ENCODE measurements around the gene SMNDC1.
"Not testable (repeated sequence)": the region's sequence is repeated elsewhere in the genome, so short reads cannot be mapped to it uniquely, and the experiment has no call there.

The SMNDC1 gene

GRCh38 chr10:110304780-110305421, at the start of gene SMNDC1:
SMNDC1 (minus strand) TSS chr10:110304920; CDS start chr10:110303587, 1,333 bp downstream.
- DNase-seq, result peak; percentile 98

DNA sequence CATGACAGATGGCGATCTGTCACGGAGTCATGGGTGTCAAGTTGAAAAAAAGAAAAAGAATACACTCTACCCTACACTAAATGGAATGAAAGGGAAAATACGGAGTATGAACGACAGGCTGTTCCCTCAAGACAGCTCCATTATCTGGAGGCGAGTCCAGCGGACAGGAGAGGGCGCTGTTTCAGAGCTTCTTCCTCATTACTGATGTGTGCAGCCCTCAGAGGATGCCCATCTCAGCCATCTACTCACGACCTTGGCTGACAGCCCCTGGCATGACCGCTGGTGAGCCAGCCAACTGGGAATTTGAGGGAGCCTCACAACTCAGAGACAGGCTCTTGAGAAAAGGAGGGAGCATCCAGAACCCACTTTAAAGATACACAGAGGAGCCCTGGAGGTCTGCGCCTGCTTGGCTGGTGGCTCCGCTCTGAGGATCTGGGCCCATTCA, 49.6 kb upstream of the SMNDC1 start:
- DNase-seq, result peak; percentile 80

DNA sequence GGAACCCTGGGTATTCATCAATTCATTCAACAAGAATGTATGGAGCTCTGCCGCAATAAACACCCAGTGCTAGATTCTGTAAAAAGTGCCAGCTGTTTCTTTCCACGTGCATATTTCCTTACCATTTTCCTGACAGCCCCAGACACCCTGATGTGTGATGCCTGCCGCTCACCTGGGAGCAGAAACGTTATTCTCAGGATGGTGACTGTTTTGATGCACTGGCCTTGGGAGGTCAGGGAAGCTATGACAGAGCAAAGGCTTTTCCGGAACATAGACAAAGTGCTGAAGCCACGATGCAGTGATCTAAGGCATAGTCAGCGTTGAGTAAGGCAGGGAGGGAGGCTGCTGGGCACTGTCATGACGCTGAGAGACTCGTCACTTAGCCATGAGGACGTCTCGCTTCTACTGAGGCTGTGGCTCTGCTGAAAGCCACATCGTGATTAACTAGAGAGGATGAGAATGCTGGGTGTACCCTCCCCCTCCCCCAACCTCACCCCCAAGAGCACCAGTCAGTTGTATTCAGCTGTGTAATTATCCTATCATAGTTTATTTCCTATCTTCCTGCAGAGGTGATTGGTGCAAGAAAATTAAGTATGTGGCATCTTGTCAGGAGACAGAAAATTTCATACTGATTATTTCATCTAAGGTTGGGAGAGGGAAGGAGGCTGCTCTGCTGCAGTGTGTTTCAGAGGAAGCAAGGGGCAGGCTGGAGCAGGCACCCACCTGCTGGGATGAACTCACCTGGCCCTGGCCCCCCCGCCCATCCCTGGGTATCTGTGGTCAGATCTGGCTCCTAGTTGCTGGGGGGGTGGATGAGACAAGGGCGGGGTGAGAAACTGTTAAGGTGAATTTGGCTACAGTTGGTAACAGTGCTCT, 48.8 kb upstream of the SMNDC1 start:
- DNase-seq, result peak; percentile 39

GRCh38 chr10:110352930-110353243, 48.2 kb upstream of the SMNDC1 start:
- DNase-seq, result no peak

DNA sequence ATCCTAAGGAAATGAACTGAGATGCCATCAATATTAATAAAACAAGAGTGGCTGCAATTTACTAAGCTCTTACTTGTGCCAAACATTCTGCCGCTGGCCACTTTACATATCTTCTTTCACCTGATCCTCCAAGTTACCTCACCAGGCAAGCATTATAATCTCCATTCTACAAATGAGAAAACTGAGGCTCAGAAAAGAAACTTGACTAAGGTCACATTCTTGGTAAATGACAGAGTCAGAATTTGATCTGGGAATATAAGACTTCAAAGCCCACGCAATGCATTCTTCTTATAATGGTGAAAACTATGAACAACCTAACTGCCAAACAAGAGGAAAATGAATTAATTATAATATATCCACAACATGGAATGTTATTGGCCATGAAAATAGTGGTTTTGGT, 46.1 kb upstream of the SMNDC1 start:
- DNase-seq, result no peak

GRCh38 chr10:110349831-110350230, 45.1 kb upstream of the SMNDC1 start:
- no peak for DNase-seq

DNA sequence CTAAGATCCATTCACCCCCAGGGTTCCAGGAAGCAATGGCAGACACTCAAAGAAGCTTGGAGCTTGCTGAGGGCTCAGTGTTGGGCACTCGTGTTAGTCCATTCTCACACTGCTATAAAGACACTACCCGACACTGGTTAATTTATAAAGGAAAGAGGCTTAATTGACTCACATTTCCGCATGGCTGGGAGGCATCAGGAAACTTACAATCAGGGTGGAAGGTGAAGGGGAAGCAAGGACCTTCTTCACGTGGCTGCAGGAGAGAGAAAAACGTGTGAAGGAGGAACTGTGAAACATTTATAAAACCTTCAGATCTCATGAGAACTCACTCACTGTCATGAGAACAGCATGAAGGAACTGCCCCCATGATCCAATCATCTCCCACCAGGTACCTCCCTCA, 44.7 kb upstream of the SMNDC1 start:
- DNase-seq, result no peak

- no peak for DNase-seq
Observed at GRCh38 chr10:110348336-110348735, 43.6 kb upstream of the SMNDC1 start.

DNA sequence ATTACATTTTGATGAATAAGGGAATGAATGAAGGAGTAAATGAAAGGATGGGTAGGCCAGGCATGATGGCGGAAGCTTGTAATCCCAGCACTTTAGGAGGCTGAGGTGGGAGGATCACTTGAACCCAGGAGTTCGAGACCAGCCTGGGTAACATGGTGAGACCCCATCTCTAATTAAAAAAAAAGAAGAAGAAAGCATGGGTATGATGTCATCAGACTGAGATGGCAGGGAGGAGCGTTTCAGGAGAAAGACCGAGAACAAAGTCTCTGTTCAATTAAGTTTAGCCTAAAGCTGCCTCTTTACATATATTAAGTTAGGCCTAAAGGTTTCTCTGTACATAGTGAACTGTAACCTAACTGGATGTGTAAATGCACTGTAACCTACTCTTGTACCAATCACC, 42.2 kb upstream of the SMNDC1 start:
- DNase-seq, result no peak

DNA sequence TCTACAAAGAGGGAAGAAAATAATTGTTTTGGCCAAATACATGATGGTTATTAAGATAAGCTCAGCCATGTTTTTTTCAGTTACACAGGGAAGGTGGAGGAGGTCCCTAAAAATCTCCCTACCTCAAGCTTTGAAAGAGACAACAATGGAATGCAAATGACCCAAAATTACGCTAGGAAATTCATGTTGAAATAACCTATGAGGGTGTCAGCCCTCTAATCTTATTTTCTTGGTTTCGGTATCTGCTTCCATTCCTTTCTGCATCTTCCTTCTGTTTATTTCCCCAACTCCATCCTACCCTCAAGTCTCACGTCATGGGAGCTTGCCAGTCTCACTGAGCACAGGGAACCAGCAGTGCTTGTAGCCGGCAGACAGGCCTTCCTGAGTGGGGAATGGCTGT, 40.6 kb upstream of the SMNDC1 start:
- DNase-seq, result no peak

DNA sequence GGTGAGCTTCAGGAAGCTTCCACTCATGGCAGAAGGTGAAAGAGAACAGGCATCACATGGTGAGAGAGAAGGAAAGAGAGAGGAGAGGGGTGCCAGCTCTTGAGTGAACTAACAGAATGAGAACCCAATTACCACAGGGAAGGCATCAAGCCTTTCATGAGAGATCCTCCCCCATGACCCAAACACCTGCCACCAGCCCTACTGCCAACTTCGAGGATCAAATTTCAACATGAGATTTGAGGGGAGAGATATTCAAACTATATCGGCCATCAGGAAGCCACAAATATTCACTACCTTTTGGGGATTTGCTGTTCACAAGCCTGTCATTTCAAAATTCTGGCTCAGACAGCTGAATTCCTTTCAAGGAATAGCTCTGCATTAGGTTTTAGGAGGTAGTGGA, 39.9 kb upstream of the SMNDC1 start:
- DNase-seq, result no peak

DNA sequence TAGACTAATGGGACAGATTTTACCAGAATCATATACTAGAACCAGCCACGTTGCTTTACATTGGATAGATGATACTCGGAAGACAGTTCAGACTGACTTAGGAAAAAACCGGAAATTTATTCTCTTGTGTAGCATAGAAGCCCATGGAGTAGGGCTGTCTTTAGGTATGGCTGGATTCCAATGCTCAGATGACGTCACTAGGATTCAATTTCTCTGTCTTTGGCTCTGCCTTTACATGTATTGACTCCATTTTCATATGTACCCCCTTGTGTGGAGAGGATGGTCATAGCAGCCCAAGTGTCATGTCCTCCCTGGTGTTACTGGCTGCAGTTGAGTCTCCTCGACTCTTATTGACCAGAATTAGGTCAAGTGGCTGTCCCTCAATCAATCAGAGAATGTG, 39.2 kb upstream of the SMNDC1 start:
- no peak for DNase-seq

- DNase-seq, result no peak
Observed at GRCh38 chr10:110340816-110341215, 36.1 kb upstream of the SMNDC1 start.

GRCh38 chr10:110340122-110340521, 35.4 kb upstream of the SMNDC1 start:
- DNase-seq, result no peak

DNA sequence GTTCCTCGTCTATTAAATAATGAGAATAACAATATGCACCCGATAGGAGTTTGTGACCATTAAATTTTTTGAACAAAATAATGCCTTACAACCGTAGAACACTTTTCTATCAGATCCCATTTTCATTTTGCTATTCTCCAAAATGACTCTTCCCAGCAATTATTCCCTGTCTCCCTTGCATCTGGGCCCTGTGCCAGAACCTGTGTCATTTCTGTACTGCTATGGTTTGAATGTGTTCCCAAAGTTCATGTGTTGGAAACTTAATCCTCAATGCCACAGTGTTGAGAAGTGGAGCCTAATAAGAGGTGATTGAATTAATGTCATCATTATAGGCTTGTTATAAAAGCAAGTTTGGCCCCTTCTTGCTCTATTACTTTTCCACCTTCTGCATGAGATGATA, 33.2 kb upstream of the SMNDC1 start:
- DNase-seq, result no peak

GRCh38 chr10:110337401-110337800, 32.7 kb upstream of the SMNDC1 start:
- no peak for DNase-seq

DNA sequence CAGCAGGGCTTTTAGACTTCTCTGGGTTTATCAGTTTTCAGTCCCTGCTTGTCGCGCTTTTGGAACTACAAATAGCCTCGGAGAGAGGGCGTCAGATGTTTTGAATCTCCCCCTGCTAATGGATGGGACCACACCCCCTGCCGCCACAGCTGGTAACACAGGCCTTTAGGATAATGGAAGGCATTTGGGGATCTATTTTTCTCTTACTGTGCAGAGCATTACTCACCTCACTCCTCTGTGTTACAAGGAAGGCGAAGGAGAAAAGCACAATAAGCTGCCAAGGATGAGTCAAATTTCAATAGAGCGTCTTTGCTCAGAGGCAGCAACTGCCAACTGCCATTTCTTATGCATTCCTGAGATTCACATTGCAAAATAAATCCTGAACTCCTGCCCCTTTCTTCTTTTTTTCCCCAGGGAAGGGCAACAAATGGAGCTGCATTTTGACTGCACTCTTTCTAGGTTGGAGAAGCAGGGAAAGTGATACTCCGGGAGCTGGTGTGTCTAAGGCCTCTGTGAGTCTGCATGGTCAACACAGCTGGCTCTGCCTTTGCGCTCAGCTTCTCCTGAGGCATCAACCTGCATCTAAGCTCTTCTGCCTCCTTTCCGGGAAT, 31.5 kb upstream of the SMNDC1 start:
- no peak for DNase-seq

- no peak for DNase-seq
Observed at GRCh38 chr10:110335314-110336064, 30.8 kb upstream of the SMNDC1 start.

DNA sequence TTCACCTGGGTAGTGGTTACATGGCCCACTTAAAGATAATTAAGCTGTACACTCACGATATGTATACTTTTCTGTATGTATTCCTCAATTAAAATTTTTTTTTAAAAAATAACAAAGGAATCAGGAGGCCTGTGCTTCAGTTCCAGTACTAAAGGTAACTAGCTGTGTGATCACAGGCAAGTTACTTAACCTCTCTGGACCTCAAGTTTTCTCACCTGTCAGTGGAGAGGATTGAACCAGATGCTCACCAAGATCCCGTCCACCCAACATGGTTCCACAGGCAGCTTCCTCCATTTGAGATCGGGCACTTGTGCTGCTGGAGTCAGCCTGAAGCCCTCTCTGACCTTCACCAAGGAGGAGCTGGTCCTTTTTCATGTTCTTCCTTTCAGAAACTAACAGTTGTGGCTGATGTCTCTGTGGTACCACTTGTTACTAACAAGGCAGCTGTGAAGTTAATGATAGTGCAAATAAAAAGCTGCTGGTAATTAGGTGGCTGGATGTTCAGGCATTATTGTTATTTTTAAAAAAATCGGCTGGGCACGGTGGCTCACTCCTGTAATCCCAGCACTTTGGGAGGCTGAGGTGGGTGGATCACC, 29.4 kb upstream of the SMNDC1 start:
- no peak for DNase-seq

DNA sequence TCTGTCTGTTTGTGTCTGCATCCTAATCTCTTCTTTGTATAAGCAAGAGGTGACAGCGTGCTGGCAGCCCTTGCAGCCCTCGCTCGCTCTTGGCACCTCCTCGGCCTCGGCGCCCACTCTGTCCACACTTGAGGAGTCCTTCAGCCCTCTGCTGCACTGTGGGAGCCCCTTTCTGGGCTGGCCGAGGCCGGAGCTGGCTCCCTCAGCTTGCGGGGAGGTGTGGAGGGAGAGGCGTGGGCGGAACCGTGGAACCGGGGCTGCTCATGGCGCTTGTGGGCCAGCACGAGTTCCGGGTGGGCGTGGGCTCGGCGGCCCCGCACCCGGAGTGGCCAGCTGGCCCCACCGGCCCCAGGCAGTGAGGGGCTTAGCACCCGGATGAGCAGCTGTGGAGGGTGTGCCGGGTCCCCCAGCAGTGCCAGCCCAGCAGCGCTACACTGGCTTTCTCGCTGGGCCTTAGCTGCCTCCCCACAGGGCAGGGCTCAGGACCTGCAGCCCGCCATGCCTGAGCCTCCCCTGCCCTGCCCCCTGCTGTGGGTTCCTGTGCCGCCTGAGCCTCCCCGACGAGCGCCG, 26.6 kb upstream of the SMNDC1 start:
- not testable (repeated sequence) for DNase-seq

GRCh38 chr10:110330675-110331074, 26.0 kb upstream of the SMNDC1 start:
- DNase-seq, result no peak

DNA sequence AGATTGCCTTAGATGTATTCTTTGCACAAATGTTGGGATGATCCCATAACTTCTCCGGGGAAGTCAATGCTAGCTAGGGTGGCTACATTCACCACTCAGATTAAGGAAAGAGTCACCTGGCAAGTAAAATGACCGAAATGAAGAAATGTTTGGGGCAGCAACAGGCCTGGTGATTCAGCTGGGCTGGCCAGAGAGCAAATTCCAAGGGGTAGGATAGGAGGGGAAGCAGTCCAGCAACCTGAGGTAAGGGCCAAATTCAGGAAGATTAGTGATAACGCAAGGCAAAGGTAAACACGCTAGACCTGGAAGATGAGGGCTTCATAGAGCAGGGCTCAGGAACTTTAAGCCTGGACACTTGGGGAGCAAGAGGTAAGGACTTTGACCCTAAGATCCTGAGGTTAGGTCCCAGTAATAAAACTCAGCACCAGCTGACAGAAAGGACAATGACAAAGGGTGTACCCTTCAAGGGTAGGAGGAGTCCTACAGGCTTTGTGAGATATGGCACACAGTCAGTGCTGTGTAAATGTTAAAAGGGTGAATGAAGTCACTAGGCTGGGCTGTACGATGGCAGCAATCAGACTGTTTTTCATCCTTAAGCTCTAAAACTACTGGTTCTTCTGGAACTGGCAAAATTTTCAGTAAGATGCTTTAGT, 22.7 kb upstream of the SMNDC1 start:
- no peak for DNase-seq

Data from CD4-positive, alpha-beta T cell treated with Interleukin-12 subunit alpha and Interleukin-12 subunit beta, for 1 hour (primary cell).